Trophoblast cell (in vitro differentiated cells and primary cell): ENCODE measurements around the gene HLX.

Experiments used
- DNase-seq, 2 donors: peaks; one replicate each; pipeline ENCODE4 v3.0.0-alpha.2; 2016
- H2AFZ ChIP-seq: 2 replicates; pipeline ENCODE4 v1.6.1; 2013; ENCODE audit warnings: low read length, moderate library complexity, mild to moderate bottlenecking; ENCODE audit not compliant: insufficient read depth, poor library complexity
- H2AK5ac ChIP-seq: 2 replicates; pipeline ENCODE4 v1.6.1; 2013; ENCODE audit warnings: mild to moderate bottlenecking, low read length
- H2BK120ac ChIP-seq: 2 replicates; pipeline ENCODE4 v1.6.1; 2013; ENCODE audit warnings: low read length, mild to moderate bottlenecking, moderate library complexity; ENCODE audit not compliant: insufficient read depth, poor library complexity
- H2BK12ac ChIP-seq: 2 replicates; pipeline ENCODE4 v1.6.1; 2013; ENCODE audit warnings: mild to moderate bottlenecking, low read length, moderate library complexity
- H2BK5ac ChIP-seq: 2 replicates; pipeline ENCODE4 v1.6.1; 2013; ENCODE audit warnings: low read length, low read depth, moderate library complexity, mild to moderate bottlenecking; ENCODE audit not compliant: poor library complexity
- H3K14ac ChIP-seq: 2 replicates; pipeline ENCODE4 v1.6.1; 2013; ENCODE audit warnings: mild to moderate bottlenecking, low read length
- H3K18ac ChIP-seq: 2 replicates; pipeline ENCODE4 v1.6.1; 2013; ENCODE audit warnings: mild to moderate bottlenecking, low read length
- H3K23ac ChIP-seq: 2 replicates; pipeline ENCODE4 v1.6.1; 2013; ENCODE audit warnings: low read length
- H3K27ac ChIP-seq: 2 replicates; pipeline ENCODE4 v1.5.1; 2013; ENCODE audit warnings: low read depth, mild to moderate bottlenecking, inconsistent platforms, low read length, moderate library complexity
- H3K27me3 ChIP-seq: 2 replicates; pipeline ENCODE4 v1.6.1; 2013; ENCODE audit warnings: inconsistent platforms, mild to moderate bottlenecking, low read length, moderate library complexity; ENCODE audit not compliant: insufficient read depth
- H3K36me3 ChIP-seq, 2 experiments: 1 replicate in 1 of 2; 2 replicates in 1 of 2; pipeline ENCODE4 v1.6.1; 2013; ENCODE audit warnings: low read length in 2 of 2, mild to moderate bottlenecking in 2 of 2, moderate library complexity in 1 of 2; ENCODE audit not compliant: insufficient read depth in 2 of 2, control insufficient read depth in 1 of 2
- H3K4ac ChIP-seq: 2 replicates; pipeline ENCODE4 v1.6.1; 2013; ENCODE audit warnings: low read depth, mild to moderate bottlenecking, low read length, moderate library complexity
- H3K4me1 ChIP-seq, 2 experiments: 1 replicate in 1 of 2; 2 replicates in 1 of 2; pipeline ENCODE4 v1.6.1; 2013; ENCODE audit warnings: low read length in 2 of 2, mild to moderate bottlenecking in 2 of 2, moderate library complexity in 1 of 2; ENCODE audit not compliant: insufficient read depth in 2 of 2, control insufficient read depth in 1 of 2
- H3K4me2 ChIP-seq: 2 replicates; pipeline ENCODE4 v1.6.1; 2013; ENCODE audit warnings: inconsistent platforms, mild to moderate bottlenecking, low read length, moderate library complexity
- H3K4me3 ChIP-seq: 2 replicates; pipeline ENCODE4 v1.5.1; 2013; ENCODE audit warnings: mild to moderate bottlenecking, low read depth, low read length, inconsistent platforms
- H3K79me1 ChIP-seq: one replicate; pipeline ENCODE4 v1.6.1; 2013; ENCODE audit warnings: low read length
- H3K79me2 ChIP-seq: 2 replicates; pipeline ENCODE4 v1.6.1; 2013; ENCODE audit warnings: low read length, mild to moderate bottlenecking; ENCODE audit not compliant: control insufficient read depth, insufficient read depth, poor library complexity
- H3K9ac ChIP-seq: 2 replicates; pipeline ENCODE4 v1.6.1; 2013; ENCODE audit warnings: mild to moderate bottlenecking, low read length
- H3K9me3 ChIP-seq: 2 replicates; pipeline ENCODE4 v1.6.1; 2013; ENCODE audit warnings: low read depth, mild to moderate bottlenecking, control low read depth, inconsistent platforms, low read length; ENCODE audit not compliant: insufficient read depth
- H4K12ac ChIP-seq: 2 replicates; pipeline ENCODE4 v1.6.1; 2013; ENCODE audit warnings: low read depth, mild to moderate bottlenecking, low read length, moderate library complexity
- H4K8ac ChIP-seq: 2 replicates; pipeline ENCODE4 v1.6.1; 2013; ENCODE audit warnings: low read depth, mild to moderate bottlenecking, low read length, moderate library complexity
- H4K91ac ChIP-seq: one replicate; pipeline ENCODE4 v1.6.1; 2013; ENCODE audit warnings: low read depth, mild to moderate bottlenecking, low read length, moderate library complexity
- WGBS: extraction: QIAGEN DNeasy Blood & Tissue Kit; methylation state at CpG from one replicate; pipeline ENCODE4 v1.1.7; 2013; ENCODE audit warnings: missing lambda C conversion rate; ENCODE audit not compliant: insufficient read length, insufficient coverage; ENCODE audit errors: extremely low coverage; 5-methylcytosine and 5-hydroxymethylcytosine counted together

Gene HLX

DNA sequence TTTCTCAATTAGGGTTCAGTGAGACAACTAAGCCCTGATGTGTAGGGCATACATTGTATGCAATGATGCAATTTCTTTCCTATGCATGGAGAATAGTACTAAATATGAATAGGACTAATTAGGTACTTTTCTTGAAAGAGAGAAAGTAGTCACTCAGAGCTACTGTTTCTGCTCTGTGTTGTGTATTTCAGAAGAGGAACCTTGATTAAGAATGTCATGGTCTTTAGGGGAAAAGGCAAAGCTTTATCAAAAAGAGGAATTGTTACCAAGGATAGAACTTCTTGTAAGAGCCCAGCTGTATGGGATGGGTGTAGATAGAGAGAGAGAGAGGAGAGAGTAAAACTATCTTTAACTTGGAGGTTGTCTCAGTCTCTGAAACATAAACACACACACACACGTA is 49.1 kb downstream of the HLX start:
- Histone ChIP-seq H4K12ac (no peak overlapping the region), H3K23ac (no peak overlapping the region), H3K36me3 (no peaks in the 10 kb centered on the region), H2BK120ac (no peak overlapping the region), H2AFZ (no peak overlapping the region), H4K8ac (no peak overlapping the region), H3K27ac (no peak overlapping the region), H3K9ac (no peak overlapping the region), H2BK5ac (no peak overlapping the region), H3K79me1 (no peaks in the 10 kb centered on the region), H2AK5ac (no peak overlapping the region), H3K4ac (no peak overlapping the region), H3K4me2 (no peak overlapping the region), H3K14ac (no peak overlapping the region), H3K18ac (no peak overlapping the region), H3K9me3 (no peaks in the 10 kb centered on the region), H3K4me3 (no peak overlapping the region), H2BK12ac (no peak overlapping the region), H4K91ac (no peak overlapping the region), H3K4me1 (no peaks in the 10 kb centered on the region), H3K27me3 (no peaks in the 10 kb centered on the region), H3K79me2 (no peaks in the 10 kb centered on the region)
- DNase-seq, result no peak
- no CpG with 5 or more reads among the region's 1 CpG for WGBS

DNA sequence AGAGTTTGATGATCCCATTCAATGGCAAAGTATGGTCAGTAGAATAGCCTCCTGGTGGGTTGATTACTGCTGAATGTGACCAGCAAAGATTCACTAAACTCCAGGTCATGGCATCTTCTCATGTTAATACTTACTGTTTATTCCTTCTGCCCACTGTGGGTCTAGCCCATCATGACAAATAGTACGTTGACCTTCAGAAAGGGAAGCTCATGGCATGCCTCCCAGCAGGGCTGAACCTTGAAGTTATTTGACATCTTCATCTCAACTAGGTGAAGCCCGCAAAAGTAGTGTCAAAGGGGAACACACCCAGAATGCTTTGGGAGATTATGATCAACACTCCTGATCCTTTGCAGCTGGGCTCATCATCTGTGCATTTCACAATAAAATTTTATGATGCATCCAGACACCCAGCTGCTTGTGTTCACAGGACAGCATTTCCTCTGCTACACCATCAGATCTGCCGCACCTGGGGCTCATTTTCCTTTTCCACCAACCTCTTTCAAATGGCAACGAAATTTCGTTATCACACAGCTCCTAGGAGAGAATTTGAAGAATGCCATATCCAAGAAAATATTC is 49.6 kb downstream of the HLX start:
- H4K8ac ChIP-seq, result no peak overlapping the region
- no peaks in the 10 kb centered on the region for H3K27me3 ChIP-seq
- H3K14ac ChIP-seq, result no peak overlapping the region
- no peak overlapping the region for H2BK5ac ChIP-seq
- H3K4me3 ChIP-seq, result no peak overlapping the region
- H4K91ac ChIP-seq, result no peak overlapping the region
- no peak overlapping the region for H3K18ac ChIP-seq
- H3K9ac ChIP-seq, result no peak overlapping the region
- H3K27ac ChIP-seq, result no peak overlapping the region
- WGBS, result no CpG with 5 or more reads among the region's 5 CpGs
- H4K12ac ChIP-seq, result no peak overlapping the region
- no peak for DNase-seq
- H3K36me3 ChIP-seq, result no peaks in the 10 kb centered on the region
- H2BK12ac ChIP-seq, result no peak overlapping the region
- no peak overlapping the region for H2AFZ ChIP-seq
- H3K4me2 ChIP-seq, result no peak overlapping the region
- H3K79me1 ChIP-seq, result no peaks in the 10 kb centered on the region
- H2BK120ac ChIP-seq, result no peak overlapping the region
- no peaks in the 10 kb centered on the region for H3K79me2 ChIP-seq
- no peak overlapping the region for H3K23ac ChIP-seq
- no peaks in the 10 kb centered on the region for H3K9me3 ChIP-seq
- no peak overlapping the region for H3K4ac ChIP-seq
- no peak overlapping the region for H2AK5ac ChIP-seq
- no peaks in the 10 kb centered on the region for H3K4me1 ChIP-seq

DNA sequence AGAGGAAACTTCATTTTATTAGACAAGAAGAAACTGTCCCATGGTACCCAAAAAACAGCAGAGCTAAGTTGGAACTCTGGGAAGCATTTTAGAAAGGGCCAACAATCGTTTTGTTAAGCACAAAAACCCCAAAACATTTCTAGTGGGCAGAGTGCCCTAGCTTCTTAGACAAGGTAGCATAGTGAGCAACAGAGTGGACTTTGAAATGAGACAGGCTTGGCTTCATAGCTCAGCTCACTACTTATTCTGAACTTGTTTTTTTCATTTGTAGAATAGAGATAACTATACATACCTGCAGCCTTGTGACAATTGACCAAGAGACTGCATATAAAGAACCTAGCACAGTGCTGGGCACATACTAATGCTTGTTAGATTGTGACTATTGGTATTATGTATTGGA is 50.1 kb downstream of the HLX start:
- H2BK12ac ChIP-seq, result no peak overlapping the region
- no peak overlapping the region for H3K27ac ChIP-seq
- no peak overlapping the region for H3K18ac ChIP-seq
- H4K8ac ChIP-seq, result no peak overlapping the region
- H3K4me3 ChIP-seq, result no peak overlapping the region
- H3K4me1 ChIP-seq, result no peaks in the 10 kb centered on the region
- H3K36me3 ChIP-seq, result no peaks in the 10 kb centered on the region
- no peak overlapping the region for H2BK120ac ChIP-seq
- no peaks in the 10 kb centered on the region for H3K79me1 ChIP-seq
- no CpG with 5 or more reads among the region's 1 CpG for WGBS
- H3K27me3 ChIP-seq, result no peaks in the 10 kb centered on the region
- no peak overlapping the region for H3K9ac ChIP-seq
- H4K91ac ChIP-seq, result no peak overlapping the region
- DNase-seq, result no peak
- H4K12ac ChIP-seq, result no peak overlapping the region
- H3K4me2 ChIP-seq, result no peak overlapping the region
- no peak overlapping the region for H2AFZ ChIP-seq
- no peak overlapping the region for H3K14ac ChIP-seq
- H3K9me3 ChIP-seq, result no peaks in the 10 kb centered on the region
- H3K4ac ChIP-seq, result no peak overlapping the region
- H3K79me2 ChIP-seq, result no peaks in the 10 kb centered on the region
- no peak overlapping the region for H2BK5ac ChIP-seq
- H3K23ac ChIP-seq, result no peak overlapping the region
- no peak overlapping the region for H2AK5ac ChIP-seq
